Measurements from ENCODE around the gene CEACAM16. TPM values are rescaled to one million over a fixed set of nuclear protein-coding genes. Genes with fewer than 3 reads are reported as not detected.
A peak's percentile ranks its signal among the peaks of the same experiment; 100 is the strongest.

The CEACAM16 gene
- total RNA-seq, 1 donor from 2014 or later, result not detected

DNA sequence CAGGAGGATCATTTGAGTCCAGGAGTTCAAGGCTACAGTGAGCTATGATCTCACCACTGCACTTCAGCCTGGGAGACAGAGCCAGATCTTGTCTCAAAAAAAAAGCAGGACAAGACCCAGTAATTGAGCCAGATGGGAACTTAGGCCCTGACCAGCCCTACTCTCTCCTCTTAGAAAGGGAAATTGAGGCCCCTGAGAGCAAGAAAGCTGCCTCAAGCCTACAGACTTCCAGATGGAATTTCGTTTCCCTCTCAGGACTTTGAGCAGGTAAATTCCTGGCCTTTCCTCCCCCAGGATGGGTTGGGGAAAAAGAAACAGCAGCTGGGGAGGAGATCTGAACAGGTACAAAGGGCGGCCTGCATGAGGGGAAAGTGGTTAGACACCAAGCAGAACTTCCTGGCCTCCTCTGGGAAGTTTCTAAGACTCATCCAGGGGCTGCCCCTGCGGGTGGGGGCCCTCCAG lies 46.0 kb downstream of the CEACAM16 start:
- TF ChIP-seq, protein P1, sequence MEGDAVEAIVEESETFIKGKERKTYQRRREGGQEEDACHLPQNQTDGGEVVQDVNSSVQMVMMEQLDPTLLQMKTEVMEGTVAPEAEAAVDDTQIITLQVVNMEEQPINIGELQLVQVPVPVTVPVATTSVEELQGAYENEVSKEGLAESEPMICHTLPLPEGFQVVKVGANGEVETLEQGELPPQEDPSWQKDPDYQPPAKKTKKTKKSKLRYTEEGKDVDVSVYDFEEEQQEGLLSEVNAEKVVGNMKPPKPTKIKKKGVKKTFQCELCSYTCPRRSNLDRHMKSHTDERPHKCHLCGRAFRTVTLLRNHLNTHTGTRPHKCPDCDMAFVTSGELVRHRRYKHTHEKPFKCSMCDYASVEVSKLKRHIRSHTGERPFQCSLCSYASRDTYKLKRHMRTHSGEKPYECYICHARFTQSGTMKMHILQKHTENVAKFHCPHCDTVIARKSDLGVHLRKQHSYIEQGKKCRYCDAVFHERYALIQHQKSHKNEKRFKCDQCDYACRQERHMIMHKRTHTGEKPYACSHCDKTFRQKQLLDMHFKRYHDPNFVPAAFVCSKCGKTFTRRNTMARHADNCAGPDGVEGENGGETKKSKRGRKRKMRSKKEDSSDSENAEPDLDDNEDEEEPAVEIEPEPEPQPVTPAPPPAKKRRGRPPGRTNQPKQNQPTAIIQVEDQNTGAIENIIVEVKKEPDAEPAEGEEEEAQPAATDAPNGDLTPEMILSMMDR (IDR thresholded peaks at IDR 0.05), result no peak
- Histone ChIP-seq H3K36me3 (no peaks in the 10 kb centered on the region), H3K27me3 (no peaks in the 10 kb centered on the region), H3K27ac (peak overlapping the region; percentile 84), H3K9me3 (no peaks in the 10 kb centered on the region), H3K4me3 (no peak overlapping the region), H3K4me1 (peaks cover 67% of the 10 kb centered on the region)
- intact Hi-C loops (cut with DNase I), result no loop called here
- no peak for DNase-seq
- no peak for ATAC-seq

DNA sequence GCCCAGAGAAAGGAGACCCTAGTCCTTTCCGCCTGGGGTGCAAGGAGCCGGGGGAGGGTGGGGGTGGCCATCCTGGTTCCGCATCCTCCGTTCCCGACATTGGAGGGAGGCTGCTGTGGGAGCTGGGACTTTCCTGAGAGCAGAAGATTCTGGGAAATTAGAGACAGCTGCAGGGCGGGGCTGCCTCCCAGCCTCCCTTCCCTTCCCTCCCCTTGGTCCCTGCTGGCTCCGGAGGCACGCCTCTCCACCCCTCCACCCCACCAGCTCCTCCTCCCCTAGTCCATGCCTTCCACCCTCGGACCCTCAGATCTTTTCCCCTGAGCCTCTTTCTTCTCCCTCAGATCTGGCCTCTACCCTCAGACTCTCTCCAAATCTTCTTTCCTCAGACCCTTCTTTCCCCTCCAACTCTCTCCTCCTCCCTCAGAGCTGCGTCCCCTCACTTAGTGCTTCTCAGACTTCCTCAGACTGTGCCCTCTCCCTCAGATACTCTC lies 46.4 kb downstream of the CEACAM16 start:
- Histone ChIP-seq H3K4me1 (peaks cover 70% of the 10 kb centered on the region), H3K27ac (peak overlapping the region; percentile 84), H3K4me3 (no peak overlapping the region), H3K36me3 (no peaks in the 10 kb centered on the region), H3K27me3 (no peaks in the 10 kb centered on the region), H3K9me3 (no peaks in the 10 kb centered on the region)
- TF ChIP-seq, protein P1 (IDR thresholded peaks at IDR 0.05), result no peak
- DNase-seq, result peak; percentile 77
- ATAC-seq, result peak; percentile 2
- intact Hi-C loops (cut with DNase I), result no loop called here

DNA sequence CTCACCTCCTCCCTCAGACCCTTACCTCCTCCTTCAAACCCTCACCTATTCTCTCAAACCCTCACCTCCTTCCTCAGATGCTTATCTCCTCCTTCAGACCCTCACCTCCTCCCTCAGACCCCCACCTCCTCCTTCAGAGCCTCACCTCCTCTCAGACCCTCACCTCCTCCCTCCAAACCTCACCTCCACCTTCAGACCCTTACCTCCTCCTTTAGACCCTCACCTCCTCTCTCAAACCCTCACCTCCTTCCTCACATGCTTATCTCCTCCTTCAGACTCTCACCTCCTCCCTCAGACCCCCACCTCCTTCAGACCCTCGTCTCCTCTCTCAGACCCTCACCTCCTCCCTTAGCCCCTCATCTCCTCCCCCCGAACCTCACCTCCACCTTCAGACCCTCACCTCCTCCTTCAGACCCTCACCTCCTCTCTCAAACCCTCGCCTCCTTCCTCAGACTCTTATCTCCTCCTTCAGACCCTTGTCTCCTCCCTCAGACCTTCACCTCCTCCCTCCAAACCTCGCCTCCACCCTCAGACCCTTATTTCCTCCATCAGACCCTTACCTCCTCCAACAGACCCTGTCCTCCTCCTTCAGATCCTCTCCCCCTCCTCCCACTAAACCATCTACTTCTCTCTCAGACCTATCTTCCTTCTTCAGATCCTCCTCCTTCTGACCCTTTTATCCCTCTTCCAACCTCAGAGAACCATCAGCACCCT lies 47.1 kb downstream of the CEACAM16 start:
- TF ChIP-seq, protein P1 (IDR thresholded peaks at IDR 0.05), result no peak
- no peak for DNase-seq
- Histone ChIP-seq H3K4me1 (peaks cover 71% of the 10 kb centered on the region), H3K27me3 (no peaks in the 10 kb centered on the region), H3K9me3 (no peaks in the 10 kb centered on the region), H3K4me3 (no peak overlapping the region), H3K36me3 (peaks cover 1% of the 10 kb centered on the region), H3K27ac (peak overlapping the region; percentile 93)
- ATAC-seq, result no peak
- intact Hi-C loops (cut with DNase I), result no loop called here

DNA sequence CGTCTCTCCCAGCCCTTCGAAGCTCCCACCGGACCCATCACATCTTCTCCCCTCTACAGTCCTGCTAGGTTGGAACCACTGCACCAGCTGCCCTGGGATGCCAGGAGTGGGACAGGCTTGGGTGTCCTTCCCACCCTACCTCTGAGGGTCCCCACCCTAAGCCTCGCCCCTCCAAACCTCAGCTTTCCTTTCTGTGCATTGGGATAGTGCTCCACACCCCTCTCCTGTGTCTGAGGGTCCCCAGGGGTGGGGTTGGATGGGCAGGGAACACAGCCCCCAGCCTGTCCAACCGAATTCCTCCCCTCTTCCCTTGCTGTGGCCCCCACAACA lies 47.6 kb downstream of the CEACAM16 start:
- Histone ChIP-seq H3K4me1 (peaks cover 71% of the 10 kb centered on the region), H3K27me3 (no peaks in the 10 kb centered on the region), H3K4me3 (no peak overlapping the region), H3K9me3 (no peaks in the 10 kb centered on the region), H3K27ac (peak overlapping the region; percentile 93), H3K36me3 (peaks cover 7% of the 10 kb centered on the region)
- TF ChIP-seq, protein P1 (IDR thresholded peaks at IDR 0.05), result no peak
- no peak for ATAC-seq
- DNase-seq, result no peak
- intact Hi-C loops (cut with DNase I), result no loop called here

DNA sequence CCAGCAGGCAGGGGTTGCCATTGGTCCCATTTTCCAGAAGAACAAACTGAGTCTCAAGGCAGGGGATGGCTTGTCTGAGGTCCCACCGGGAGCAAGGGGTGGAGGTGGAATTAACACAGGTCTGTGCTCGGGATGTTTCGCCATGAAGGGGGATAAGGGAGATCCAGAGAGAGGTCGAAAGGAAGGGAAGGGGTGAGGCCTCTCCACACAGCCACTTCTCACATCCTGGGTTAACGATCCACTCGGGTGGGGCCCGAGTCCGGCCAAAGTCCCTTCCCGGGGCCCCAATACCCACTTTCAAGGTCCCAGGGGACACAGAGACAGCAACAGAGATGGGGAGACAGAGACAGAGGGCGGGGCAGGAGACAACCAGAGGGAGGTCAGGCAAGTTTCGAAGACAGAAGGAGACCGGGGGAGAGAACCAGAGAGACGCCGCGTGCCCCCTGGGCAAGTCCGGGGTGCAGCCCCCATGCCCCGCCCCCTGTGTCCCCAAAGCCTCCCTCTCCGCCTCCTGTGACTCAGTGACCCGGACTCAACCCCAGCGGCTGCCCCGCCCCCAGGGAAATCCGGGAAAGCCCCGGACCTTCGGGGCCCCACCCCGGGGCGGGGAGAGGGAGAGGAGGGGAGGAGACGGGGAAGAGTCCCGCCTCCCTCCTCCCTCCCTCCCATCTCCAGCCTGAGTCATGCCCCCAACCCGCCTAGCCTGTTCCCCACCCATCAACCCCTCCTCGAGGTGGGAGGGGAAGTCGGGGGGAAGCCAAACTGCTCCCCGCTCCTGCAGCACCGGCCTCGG lies 48.2 kb downstream of the CEACAM16 start:
- Histone ChIP-seq H3K27me3 (no peaks in the 10 kb centered on the region), H3K36me3 (peaks cover 12% of the 10 kb centered on the region), H3K4me3 (peak overlapping the region; percentile 75), H3K9me3 (no peaks in the 10 kb centered on the region), H3K27ac (peak overlapping the region; percentile 93), H3K4me1 (peaks cover 69% of the 10 kb centered on the region)
- TF ChIP-seq, protein P1 (IDR thresholded peaks at IDR 0.05), result no peak
- intact Hi-C loops (cut with DNase I), result no loop called here
- ATAC-seq, result peak; percentile 92
- peak; percentile 96 for DNase-seq
